ENCODE results near the gene ARID5B. TPM values are rescaled to one million over a fixed set of nuclear protein-coding genes. Genes with fewer than 3 reads are reported as not detected.

Gene ARID5B
- total RNA-seq, 4 donors from 2014 or later = 47.2 to 127 (median 62.8) TPM

DNA sequence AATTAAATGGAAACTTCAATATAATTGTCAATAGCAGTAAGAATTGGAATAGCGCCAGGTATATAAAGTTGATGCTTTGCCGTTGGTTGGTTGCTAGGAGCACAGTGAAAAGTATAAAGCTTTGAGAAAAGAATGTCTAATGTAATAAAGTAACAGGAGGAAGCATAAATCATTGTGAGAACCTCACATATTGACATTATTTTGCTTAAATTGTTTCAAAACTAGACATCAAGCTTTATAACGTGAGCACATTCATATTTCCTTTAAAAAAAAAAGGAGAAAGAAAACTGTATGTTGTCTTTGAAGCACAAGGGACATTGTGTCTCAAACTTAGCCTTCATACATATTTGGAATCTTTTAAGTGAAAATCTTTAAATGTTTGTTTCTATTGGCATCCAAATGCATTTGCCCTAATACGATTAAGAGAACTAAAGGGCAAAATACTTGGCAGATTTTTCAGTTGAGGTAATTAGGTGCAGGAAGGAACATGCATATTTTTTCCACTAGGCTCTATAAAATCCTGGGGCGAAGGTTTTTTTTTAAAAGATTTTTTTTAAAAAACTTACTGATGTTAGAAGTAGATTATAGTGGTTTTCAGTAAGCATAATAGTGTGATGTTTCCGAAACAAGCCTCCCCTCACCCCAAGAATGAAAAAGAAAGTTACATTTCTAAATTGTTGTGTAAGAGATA is 92.4 kb downstream of the ARID5B start:
- WGBS, 2 donors = 22 to 27% methylated on average over 6 of the region's 6 CpGs
- TF ChIP-seq CTCF (IDR thresholded peaks at IDR 0.05) = no peak
- TF ChIP-seq POLR2A (IDR thresholded peaks at IDR 0.05) = no peak
- intact Hi-C loops (cut with DNase I; ENCODE audit: low total_unique reads) = no loop called here
- DNase-seq (ENCODE audit: low spot score in 2 of 2) = no peak
- no peak overlapping the region for H3K4me3 ChIP-seq (ENCODE audit: low read depth, poor library complexity, severe bottlenecking)

DNA sequence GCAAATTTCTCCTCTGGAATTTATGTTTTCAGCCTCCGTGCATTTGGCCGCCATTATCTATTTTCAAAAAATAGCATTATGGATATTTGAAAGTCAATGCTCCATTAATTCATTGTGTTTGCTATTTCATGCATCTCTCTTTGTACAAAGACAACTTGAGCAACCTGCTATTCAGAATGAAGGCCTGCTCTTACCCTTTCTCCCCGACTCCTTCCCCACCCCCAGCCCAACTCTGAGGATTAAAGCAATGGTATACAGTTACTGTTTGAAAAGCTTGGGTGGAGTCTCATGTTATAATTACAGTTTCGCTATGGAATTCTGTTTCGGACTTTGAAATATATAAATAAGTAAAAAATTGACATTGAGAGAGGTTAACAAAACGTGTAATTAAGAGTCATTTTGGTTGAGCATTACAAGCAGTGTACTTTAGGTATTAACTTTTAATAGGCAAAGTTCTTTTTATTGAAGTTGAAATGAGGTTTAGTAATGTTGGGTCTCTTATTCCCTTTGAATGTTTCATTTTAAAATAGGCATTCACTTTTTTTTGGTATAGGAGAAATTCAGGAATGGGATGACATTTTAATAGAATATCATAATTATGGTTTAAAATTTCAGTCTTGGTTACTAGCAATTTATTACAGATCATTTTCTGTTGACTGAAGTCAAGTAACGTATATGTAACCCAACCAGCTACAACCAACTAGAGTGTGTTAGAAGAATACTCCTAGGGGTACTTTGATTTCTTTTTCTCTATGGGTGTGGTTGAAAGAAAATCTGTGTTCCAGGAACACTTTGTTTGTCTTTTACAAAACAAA is 93.1 kb downstream of the ARID5B start:
- no peak overlapping the region for H3K4me3 ChIP-seq (ENCODE audit: low read depth, poor library complexity, severe bottlenecking)
- TF ChIP-seq CTCF (IDR thresholded peaks at IDR 0.05) = no peak
- TF ChIP-seq POLR2A (IDR thresholded peaks at IDR 0.05) = no peak
- 46 to 57% methylated on average over 7 of the region's 7 CpGs for WGBS, 2 donors
- DNase-seq (ENCODE audit: low spot score in 2 of 2) = no peak
- intact Hi-C loops (cut with DNase I; ENCODE audit: low total_unique reads) = no loop called here

GRCh38 chr10:61995220-61995503 is 93.7 kb downstream of the ARID5B start:
- intact Hi-C loops (cut with DNase I; ENCODE audit: low total_unique reads) = no loop called here
- no peak overlapping the region for H3K4me3 ChIP-seq (ENCODE audit: low read depth, poor library complexity, severe bottlenecking)
- 42 to 43% methylated on average over 3 of the region's 3 CpGs for WGBS, 2 donors
- TF ChIP-seq POLR2A (IDR thresholded peaks at IDR 0.05) (no peak), CTCF (IDR thresholded peaks at IDR 0.05) (no peak)
- DNase-seq (ENCODE audit: low spot score in 2 of 2) = no peak

GRCh38 chr10:61998937-61999336 is 97.4 kb downstream of the ARID5B start:
- H3K4me3 ChIP-seq (ENCODE audit: low read depth, poor library complexity, severe bottlenecking) = no peak overlapping the region
- intact Hi-C loops (cut with DNase I; ENCODE audit: low total_unique reads) = no loop called here
- TF ChIP-seq POLR2A (IDR thresholded peaks at IDR 0.05) = no peak
- WGBS, 2 donors = 88 to 100% methylated on average over 1 of the region's 1 CpG
- no peak for DNase-seq (ENCODE audit: low spot score in 2 of 2)

DNA sequence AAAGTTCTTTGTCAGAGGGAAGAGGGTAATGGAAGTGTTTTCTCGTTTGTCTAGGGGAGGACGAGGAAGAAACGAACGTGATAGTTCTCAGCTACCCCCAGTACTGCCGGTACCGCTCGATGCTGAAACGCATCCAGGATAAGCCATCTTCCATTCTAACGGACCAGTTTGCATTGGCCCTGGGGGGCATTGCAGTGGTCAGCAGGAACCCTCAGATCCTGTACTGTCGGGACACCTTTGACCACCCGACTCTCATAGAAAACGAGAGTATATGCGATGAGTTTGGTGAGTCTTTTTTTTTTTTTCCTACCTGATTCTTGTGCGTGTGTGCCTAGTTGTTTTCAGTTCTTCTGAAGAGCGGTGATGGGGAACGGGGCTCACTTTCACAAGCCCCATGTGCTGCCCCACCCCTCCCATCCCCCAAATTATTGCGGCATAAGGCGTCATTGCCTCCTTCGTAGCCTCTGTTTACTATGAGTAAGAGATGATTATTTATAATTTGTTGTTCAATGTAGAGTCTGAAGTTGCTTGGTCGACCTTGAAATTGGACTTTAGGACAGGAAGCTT is 98.6 kb downstream of the ARID5B start:
- no peak for DNase-seq (ENCODE audit: low spot score in 2 of 2)
- no peak overlapping the region for H3K4me3 ChIP-seq (ENCODE audit: low read depth, poor library complexity, severe bottlenecking)
- TF ChIP-seq POLR2A (IDR thresholded peaks at IDR 0.05) (no peak), CTCF (IDR thresholded peaks at IDR 0.05) (no peak)
- intact Hi-C loops (cut with DNase I; ENCODE audit: low total_unique reads) = no loop called here
- WGBS, 2 donors = 97 to 98% methylated on average over 20 of the region's 20 CpGs

DNA sequence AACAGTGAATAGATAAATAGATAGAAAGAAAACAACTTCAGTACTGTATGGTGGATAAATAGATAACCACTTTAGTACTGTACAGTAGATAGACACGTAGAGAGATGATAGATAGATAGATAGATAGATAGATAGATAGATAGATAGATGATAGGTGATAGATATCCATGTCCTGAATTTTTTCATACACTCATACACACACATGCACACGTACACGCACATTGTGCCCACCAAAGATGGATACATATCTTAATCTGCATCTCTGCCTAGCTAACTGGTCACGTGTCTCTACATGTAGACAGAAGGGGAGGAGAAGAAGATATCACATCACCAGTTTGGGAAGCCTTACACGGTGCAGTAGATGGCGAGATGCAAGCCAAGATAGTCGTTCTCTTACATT is 99.2 kb downstream of the ARID5B start:
- DNase-seq (ENCODE audit: low spot score in 2 of 2) = no peak
- WGBS, 2 donors = 70 to 74% methylated on average over 7 of the region's 7 CpGs
- TF ChIP-seq POLR2A (IDR thresholded peaks at IDR 0.05) (no peak), CTCF (IDR thresholded peaks at IDR 0.05) (no peak)
- no peak overlapping the region for H3K4me3 ChIP-seq (ENCODE audit: low read depth, poor library complexity, severe bottlenecking)
- intact Hi-C loops (cut with DNase I; ENCODE audit: low total_unique reads) = no loop called here
